GM19372 (cell line): ENCODE data around the gene APCDD1L.
"Not testable (repeated sequence)": the region's sequence is repeated elsewhere in the genome, so short reads cannot be mapped to it uniquely, and the experiment has no call there.

ENCODE experiments used
- ATAC-seq: cut with Tn5 transposase; IDR thresholded peaks from one replicate; pipeline ENCODE4 v1.9.1; 2021; ENCODE audit warnings: mild to moderate bottlenecking, low read depth, moderate library complexity; ENCODE audit not compliant: unreplicated experiment

The APCDD1L gene

DNA sequence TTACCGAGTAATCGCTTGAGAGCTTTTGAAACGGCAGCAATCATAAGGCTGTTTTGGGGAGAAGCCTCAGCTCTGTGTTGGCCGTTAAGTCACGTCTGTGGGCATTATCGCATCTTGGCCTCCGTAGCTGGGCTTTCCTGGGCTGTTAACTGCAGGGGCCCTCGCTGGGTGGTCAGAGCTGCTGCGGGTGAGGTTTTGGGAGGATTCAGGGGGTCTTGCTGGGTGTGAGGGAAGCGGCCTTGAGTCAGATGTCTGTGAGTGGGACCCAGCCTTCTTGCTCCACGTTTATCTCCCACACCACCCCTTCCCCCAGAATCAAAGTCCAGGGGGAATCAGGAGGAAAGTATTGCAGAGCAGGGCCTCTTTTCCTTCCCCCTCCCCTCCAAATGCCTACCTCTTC is 3.2 kb upstream of the APCDD1L start:
- ATAC-seq = no peak

DNA sequence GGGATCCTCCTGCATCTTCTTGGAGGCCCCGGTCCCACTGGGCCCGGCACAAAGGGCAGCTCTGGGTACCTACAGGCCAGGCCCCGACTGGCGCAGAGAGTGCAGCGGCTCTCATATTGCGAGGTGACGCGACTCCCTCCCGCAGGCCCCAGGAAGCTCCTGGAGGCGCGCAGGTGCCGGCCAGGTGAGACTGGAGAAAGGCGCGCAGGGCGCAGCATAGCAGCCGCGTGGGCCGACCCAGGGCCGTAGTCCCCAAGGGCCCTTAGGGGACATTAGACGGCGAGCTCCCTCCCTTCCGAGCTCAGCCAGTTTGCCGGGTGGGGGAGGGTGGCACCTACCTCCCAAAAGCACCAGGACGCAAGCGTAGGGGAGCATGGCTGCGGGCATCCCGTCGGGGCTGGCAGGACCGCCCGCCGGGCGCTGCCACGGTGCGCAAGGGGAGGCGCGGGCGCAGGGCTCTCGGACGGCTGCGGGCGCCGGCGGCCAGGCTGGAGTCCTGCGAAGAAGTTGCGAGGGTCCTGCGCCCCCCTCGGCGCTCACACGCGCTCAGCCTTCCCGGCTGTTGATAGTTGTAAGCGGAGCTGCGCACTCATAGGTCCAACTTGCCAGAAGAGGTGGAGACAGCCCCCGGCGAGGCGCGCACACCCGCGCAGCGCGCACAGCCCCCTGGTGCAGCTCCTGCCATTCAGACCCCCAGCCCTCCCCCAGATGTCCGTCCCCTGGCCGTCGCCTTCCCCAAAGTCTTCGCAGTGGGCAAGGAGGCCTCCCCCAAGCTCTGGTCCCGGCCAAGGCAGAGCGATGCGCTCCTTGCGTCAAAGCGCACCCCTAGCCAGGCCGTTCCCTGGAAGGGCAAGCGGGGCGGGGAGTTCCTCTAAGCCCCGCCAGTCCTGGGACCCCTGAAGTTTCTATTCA is 622 bp downstream of the APCDD1L start:
- ATAC-seq = no peak

DNA sequence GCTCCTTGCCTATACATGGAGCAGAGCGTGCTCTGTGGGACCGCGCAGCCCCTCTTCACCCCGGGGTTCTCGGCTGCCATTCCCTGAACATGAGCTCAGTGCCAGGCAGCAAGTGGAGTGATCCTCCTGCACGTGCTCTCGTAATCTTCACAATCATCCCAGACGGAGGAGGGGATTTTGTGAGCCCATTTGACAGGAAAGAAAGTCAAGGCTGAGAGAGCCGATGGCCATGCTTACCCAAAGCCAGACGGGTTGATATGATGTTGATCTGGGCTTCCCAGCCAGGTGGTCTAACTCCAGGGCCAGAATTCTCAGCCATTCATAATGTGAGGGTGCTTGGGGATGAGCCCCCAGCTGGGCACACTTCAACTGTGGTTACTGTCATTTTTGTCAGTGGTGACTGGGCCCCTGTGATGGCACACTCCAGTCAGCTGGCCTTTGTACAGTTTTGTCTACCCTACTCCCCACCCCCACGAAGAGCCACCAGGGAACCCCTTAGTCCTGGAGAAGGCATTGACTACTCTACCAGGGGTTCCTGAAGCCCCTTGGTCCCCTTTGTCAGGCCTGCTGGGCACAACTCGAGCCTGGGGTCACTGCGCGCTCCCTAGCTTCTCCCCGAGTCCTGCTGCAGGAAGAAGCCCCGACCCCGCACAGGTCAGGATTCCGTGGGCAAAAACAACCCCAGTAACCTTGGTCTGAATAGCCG is 1.5 kb downstream of the APCDD1L start:
- ATAC-seq = no peak

DNA sequence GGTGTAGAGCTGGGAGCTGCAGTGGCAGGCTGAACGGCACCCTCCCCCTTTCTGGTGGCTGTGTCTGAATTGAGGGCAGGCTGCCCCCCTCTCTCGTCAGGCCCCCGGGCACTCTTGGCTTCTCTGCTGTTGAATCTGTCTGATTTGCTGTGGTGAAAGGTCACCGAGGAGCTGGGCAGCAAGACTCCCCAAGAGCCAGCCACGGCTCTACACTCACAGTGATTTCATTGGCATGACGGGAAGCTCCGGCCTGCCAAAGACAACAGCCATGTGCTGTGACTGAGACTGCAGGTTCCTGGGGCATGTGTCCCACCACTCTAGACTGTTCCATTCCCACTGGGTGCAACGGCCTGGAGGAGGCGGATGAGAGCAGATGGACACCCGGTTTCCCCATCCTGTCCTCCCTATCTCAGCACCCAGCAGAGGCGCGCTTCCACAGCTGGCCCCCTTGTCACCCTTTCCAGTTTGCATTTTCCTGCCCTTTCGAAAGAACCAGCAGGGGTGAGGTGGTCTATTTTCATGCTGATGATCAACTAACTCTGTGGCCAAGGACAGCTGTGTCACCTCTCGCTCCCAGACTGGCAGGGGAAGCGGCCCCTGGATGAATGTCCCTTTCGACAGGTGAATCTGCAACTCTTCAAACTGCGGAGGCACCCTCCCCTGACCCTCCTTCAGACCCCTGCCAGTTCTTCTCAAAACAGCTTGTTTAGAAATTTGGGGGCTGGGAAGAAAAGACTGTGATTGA is 2.2 kb downstream of the APCDD1L start:
- ATAC-seq = no peak

DNA sequence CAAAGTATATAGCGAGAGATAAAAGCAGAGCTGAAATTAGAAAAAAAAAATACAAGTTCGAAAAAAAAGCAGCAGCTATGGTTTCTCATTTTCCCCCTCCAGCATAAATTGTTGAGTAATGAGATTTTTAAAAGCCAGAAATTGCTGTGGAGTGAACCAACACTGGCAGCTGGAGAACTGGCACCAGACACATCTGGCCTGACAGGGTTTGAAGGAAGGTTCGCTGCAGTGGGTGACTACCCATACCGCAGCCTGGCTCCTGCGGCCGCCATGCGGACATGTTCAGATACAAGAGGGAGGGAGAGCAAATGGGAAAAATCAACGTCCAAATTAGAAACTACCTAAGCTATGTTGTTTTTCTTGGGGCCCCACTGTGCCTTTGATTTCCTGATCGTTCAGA is 3.3 kb downstream of the APCDD1L start:
- no peak for ATAC-seq

DNA sequence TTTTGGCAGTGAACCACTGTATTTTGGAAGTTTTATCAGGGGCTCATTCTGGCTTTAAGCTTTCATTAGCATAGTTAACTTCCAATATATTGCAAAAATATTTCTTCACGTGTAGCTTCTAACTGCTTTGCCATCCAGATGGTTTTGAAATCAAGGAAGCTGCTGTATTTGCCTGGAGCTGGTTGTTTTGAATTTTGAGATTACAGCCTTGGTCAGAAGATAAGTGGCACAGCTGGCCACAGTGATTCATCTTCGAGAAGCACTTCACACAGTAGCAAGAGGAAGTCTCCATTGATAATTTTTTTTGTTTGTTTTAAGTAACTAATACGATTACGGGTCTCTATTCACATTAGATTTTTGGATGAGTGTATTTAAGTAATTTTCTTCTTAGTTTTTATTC is 3.8 kb downstream of the APCDD1L start:
- ATAC-seq = no peak

DNA sequence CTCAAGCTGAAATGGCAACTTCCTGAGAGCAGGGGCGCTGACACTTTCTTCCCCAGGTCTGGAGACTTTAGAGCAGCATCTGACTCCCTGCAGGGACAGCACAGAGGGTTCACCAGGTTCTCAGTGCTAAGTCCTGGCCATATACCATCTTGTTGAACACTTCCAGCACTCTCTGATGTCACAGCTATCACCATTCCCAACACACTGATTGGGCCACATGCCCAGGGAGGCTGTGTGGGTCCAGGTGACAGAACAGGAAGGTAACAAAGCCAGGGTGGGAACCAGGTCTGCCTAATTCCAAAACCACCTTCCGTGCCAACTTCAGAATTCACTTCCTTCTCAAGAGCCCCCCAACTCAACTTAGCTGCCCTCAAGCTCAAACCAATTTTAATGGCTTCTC is 4.3 kb downstream of the APCDD1L start:
- ATAC-seq = no peak

DNA sequence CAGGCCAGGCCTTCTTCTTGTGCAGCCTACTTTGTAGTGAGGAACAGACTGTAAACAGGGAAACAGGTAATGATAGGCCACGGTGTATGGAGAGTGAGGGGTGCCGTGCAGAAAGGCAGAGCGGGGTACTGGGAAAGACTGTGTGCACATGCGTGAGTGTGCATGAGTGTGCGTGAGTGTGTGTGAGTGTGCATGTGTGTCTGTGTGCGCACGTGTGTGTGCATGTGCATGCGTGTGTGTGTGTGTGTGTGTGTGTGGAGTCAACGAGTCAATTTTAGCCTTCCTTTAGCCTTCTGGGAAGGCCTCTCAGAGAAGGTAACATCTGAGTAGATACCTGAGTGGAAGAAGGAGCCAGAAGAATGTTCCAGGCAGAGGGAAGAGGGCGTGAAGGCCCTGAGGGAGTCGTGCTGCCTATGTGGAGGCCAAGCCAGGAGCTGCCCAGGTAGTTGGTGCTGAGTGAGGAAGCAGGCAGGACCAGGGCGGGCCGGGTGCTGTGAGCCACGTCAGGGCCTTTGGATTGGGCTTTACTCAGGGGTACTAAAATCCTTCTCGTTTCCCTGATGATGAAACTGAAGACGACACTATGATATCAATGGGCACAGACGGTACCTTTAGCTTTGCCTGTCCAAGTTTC is 6.3 kb downstream of the APCDD1L start:
- no peak for ATAC-seq

DNA sequence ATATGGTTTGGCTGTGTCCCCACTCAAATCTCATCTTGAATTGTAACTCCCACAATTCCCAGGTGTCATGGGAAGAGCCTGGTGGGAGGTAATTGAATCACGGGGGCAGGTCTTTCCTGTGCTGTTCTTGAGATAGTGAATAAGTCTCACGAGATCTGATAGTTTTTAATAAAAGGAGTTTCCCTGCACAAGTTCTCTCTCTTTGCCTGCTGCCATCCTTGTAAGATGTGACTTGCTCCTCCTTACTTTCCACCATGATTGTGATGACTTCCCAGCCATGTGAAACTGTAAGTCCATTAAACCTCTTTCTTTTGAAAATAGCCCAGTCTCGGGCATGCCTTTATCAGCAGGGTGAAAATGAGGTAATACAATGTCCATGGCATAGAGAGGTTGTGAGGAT is 8.2 kb downstream of the APCDD1L start:
- not testable (repeated sequence) for ATAC-seq

DNA sequence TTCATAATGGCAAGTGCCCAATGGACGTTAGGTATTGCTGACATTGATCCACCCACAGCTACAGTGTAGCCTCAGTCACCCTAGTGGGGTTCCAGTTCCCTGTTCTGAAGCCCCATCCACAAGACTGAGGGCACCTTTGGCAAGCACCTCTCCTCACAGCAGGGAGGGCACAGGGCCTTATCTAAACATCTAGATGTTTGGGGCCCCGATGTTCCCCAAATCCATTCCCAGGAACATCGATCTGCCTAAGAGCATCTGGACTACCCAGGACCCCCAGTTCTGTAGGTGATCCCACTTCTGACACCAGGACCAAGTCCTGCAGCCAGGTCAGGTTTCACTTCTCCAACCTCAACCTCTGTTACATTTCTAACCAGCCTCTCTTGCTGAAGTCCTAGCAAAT is 10.6 kb downstream of the APCDD1L start:
- no peak for ATAC-seq

DNA sequence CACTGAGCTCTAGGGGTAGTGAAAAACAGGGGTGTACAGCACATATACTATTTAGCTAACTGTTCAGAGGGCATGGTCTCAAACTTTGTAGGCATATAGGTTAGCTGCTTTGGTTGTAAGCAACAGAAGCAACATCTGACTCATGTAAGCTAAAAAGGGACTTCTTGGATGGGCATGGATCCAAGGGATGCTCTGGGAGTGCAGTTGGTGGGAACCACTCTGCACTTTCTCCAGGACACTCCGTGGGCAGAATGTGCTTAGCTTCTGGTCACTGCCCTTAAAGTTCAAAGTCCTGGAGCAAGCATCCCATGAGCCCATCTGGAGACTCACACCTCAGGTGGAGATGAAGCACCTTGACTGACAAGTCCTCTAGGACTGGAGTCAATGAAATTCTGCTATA is 11.5 kb downstream of the APCDD1L start:
- ATAC-seq = no peak

DNA sequence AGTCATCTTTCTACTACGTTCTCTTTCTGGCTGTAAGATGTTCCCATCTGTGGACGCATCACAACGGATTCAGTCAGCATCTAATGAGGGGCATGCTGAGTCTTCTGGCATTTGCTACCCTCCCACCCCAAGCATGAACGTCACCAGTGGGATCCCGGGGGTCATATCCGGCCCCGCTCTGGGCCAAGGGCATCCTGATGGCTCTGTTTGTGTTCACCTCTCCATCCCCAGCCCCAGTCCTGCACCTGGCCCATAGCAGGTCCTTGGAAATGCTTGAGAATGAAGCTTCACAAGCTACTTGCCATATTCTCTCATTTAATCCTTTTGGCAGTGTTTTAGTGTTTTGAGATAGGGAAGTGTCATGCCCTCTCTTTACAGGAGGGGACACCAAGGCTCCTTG is 14.9 kb downstream of the APCDD1L start:
- ATAC-seq = no peak

DNA sequence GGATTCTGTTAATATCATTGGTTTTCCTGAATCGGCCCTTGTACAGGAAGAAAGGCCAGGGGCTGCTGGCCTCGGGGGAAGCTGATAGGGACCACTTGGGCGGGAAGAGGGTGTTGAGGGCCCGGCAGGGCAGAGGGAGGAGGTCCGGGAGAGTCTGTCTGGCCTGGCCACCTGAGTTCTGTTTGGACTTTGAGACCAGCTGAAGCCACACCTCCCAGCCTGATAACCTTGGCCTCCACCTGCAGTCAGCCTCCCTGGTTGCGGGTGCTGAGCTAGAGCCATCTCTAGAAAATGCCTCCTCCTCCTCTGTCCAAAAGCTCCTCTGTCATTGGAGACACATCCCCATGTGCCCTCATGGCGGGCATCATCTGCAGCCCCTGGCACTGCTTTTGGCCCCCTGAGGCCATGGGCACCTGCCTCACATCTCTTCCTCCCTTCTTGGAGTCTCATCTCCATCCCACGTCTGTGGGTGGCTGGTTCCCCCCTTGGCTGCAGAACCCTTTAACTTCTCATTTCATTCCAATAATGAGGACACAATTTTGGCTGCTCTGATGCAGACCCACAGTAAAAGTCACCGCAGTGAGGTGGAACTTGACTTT is 16.6 kb downstream of the APCDD1L start:
- no peak for ATAC-seq

DNA sequence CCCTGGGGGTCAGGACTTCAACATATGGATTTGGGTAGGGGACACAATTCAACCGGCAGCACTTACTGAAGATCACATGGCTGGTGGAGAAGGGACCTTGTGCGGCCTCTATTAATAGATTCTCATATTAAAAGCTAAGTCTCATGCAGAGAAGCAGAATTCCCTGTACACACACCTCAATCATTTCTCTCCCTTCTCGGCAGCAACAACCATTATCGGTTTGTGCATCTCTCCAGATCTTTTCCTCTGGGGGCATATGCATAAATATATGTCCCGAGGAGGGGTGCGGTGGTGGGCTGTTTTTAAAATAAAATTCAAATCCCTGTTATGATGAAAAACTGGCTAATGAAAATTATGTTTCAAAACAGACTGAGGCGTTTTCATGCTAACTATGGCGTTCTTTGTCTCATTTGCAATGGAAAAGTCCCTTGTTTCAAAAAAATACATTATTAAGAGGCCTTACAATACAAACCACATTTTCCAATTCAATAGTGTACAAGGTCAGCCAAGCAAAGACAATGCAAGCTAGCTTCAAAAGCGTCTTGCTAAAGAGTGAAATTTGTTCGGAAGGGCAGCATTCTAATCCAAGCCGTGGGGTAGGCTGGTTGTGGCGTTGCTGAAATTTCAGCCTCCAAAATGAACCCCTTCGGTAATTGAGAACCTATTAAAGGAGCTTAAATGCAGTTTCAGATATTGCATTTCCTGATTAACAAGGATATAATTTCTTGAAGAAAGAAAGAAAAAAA is 17.3 kb downstream of the APCDD1L start:
- no peak for ATAC-seq

DNA sequence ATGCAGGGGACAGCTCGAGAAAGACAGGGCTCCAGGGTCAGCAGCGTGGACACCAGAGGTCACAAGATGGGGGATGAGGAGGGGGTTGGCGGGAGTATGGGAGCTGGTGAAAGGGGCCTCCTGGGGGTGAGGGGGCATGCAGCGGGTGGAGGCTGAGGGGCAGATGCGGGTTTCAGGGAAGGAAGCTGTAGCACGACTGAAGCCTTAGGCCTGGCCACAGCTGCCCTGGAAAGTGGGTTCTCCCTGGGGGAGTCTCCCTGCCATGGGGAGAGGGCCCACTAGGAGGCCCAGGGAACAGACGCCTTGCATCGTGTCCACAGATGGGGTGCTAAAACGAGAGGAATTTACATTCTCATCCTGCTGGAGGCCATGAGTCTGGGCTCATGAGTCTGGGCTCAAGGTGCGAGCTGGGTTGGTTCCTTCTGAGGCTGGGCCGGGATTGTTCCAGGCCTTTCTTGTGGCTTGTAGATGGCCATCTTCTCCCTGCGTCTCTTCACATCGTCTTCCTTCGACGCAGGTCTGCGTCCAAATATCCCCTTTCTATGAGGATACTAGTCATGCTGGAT is 18.0 kb downstream of the APCDD1L start:
- ATAC-seq = no peak

DNA sequence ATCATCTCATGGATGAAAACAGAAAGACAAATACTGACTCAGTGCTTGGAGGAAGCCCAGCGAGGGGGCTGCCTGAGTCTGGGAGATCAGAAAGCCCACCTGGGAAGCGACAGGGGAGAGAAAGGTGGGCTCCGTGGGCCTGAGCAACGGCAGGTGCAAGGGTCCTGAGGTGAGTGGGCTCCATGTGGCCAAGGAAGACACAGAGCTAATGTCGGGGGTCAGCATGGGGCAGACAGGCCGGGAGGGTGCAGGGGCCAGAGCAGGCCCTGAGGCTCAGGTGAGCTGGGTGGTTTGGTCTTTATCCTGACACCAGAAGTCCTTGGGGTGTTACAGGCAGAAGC is 18.8 kb downstream of the APCDD1L start:
- no peak for ATAC-seq

DNA sequence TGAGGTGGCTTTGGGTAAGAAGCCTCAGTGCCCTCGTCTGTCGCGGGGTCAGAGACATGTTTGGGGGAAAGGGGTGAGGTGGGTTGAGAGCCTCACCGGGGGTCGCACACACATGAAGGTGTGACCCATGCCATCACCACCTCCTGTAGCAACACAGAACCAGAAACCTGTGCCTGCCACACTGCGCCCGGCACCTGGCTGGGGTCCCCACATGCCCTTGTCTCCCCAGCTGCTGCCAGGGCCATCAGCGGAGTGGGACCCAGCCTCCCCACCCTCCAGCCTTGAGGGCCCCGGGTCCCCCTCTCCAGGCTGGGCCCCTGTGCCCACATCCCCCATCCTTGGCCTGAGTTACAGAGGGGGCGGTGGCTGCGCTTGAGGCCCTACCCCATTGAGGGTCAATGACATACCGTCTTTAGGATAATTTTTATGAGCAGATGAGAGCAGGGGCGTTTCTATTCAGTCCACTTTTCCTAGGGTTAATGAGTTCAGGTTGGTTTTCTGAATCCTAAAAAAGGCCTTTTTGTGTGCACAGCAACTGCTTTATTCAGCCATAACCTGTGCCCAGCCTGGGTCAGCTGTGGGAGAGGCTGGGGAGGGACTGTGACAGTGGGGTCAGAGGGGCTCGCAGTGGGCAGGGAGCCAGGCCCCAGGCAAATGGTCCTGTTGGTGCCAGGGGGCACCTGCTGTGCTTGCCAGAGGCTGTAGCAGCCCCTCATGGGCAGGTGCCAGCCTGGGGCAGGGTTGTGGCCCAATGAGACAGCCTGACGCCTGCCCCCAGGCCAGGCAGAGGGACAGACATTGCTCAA is 19.4 kb downstream of the APCDD1L start:
- no peak for ATAC-seq

DNA sequence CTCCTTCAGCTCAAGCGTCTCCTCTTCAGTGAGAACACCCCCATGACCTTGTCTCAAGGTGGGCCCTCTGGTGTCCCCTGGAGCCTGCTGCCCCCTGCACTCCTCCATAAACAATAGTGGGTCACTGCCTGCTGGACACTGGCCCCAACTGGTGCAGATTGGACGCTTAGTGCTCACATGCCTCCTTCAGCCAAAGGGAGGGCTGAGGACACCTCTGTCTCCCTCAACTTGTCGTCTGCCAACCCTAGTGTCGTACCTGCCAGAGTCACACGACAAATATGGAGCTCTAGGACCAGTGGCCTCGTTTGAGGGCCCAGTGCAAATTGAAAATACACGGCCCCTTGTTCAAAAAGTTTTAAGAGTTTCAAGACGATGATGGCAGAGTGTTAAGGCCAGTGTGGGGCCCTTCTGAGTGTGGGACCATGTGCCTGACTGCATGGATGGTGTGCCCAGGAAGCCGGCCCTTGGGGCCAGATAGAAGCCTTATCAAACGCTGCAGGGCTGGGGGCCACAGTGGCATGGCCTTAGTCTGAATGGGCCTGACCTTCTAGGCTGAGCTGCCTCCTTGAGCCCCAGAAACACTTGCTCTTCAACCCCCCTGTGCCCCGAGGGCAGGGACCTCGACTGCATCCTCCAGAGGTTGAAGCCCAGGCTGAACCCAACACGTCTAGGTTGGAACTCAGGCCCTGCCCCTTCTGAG is 20.1 kb downstream of the APCDD1L start:
- ATAC-seq = no peak
